ENCODE results near the gene NUCKS1. TPM values are rescaled to one million over a fixed set of nuclear protein-coding genes. Genes with fewer than 3 reads are reported as not detected.

Gene NUCKS1
- total RNA-seq, 1 experiment from 2014 or later: 205 TPM

- DNase-seq: peak in 1 of 2 experiments; percentile 35
- TF ChIP-seq CTCF (IDR thresholded peaks at IDR 0.05; ENCODE audit: insufficient read depth in 1 of 2, low read depth in 1 of 2, low read length in 1 of 2, severe bottlenecking in 1 of 2, unreplicated experiment in 1 of 2): no peak
- ChIA-PET POLR2A (interaction anchor here (0.5 kb wide), 1 partner anchor 737 kb away, joined by 4 read pairs; no protein-coding TSS in a partner anchor), CTCF (interaction anchor here (0.8 to 1.7 kb wide), 4 partner anchors 14 to 81 kb away, joined by 3 to 13 read pairs (median 6); no protein-coding TSS in a partner anchor)
- peak overlapping the region; percentile 39 for H3K27ac Mint-ChIP-seq (ENCODE audit: unreplicated experiment)
- H3K4me3 Mint-ChIP-seq (ENCODE audit: unreplicated experiment): no peak overlapping the region
- peaks cover 48% of the 10 kb centered on the region for H3K4me1 Mint-ChIP-seq (ENCODE audit: low read depth, unreplicated experiment)
- Histone ChIP-seq H3K27me3 (replicated peaks; ENCODE audit: control insufficient read depth, insufficient read depth, low read length) (no peaks in the 10 kb centered on the region), H3K9me3 (no peaks in the 10 kb centered on the region), H3K4me1 (peaks cover 62% of the 10 kb centered on the region), H3K4me3 (ENCODE audit: low read depth, low read length) (no peak overlapping the region), H3K36me3 (ENCODE audit: control insufficient read depth, insufficient read depth, low read length) (no peaks in the 10 kb centered on the region)
- intact Hi-C loops (cut with micrococcal nuclease; ENCODE audit: unreplicated experiment): loop anchor here (1.0 kb wide), 1 partner anchor 38 kb away; no protein-coding TSS in a partner anchor
- no peaks in the 10 kb centered on the region for H3K9me3 Mint-ChIP-seq (ENCODE audit: unreplicated experiment)
- no TSS peak for BruUV-seq (replicated peaks)
- H3K36me3 Mint-ChIP-seq (ENCODE audit: insufficient read depth, unreplicated experiment): peaks cover 4% of the 10 kb centered on the region
- H3K27me3 Mint-ChIP-seq (ENCODE audit: insufficient read depth, unreplicated experiment): no peaks in the 10 kb centered on the region
Measured at GRCh38 chr1:205672970-205673369, 77.0 kb downstream of the NUCKS1 start.

GRCh38 chr1:205672395-205672889, 77.5 kb downstream of the NUCKS1 start:
- POLR2A ChIA-PET: interaction anchor here (0.5 kb wide), 1 partner anchor 737 kb away, joined by 4 read pairs; no protein-coding TSS in a partner anchor
- H3K36me3 ChIP-seq (ENCODE audit: control insufficient read depth, insufficient read depth, low read length): no peaks in the 10 kb centered on the region
- no peak for TF ChIP-seq CTCF (IDR thresholded peaks at IDR 0.05; ENCODE audit: insufficient read depth in 1 of 2, low read depth in 1 of 2, low read length in 1 of 2, severe bottlenecking in 1 of 2, unreplicated experiment in 1 of 2)
- H3K9me3 Mint-ChIP-seq (ENCODE audit: unreplicated experiment): no peaks in the 10 kb centered on the region
- peaks cover 50% of the 10 kb centered on the region for H3K4me1 Mint-ChIP-seq (ENCODE audit: low read depth, unreplicated experiment)
- BruUV-seq (replicated peaks): no TSS peak
- peaks cover 4% of the 10 kb centered on the region for H3K36me3 Mint-ChIP-seq (ENCODE audit: insufficient read depth, unreplicated experiment)
- no peak overlapping the region for H3K4me3 ChIP-seq (ENCODE audit: low read depth, low read length)
- H3K27me3 Mint-ChIP-seq (ENCODE audit: insufficient read depth, unreplicated experiment): no peaks in the 10 kb centered on the region
- H3K4me1 ChIP-seq: peaks cover 62% of the 10 kb centered on the region
- intact Hi-C loops (cut with micrococcal nuclease; ENCODE audit: unreplicated experiment): loop anchor here (1.0 kb wide), 1 partner anchor 39 kb away; no protein-coding TSS in a partner anchor
- no peaks in the 10 kb centered on the region for H3K27me3 ChIP-seq (replicated peaks; ENCODE audit: control insufficient read depth, insufficient read depth, low read length)
- DNase-seq: no peak
- peak overlapping the region; percentile 72 for H3K4me3 Mint-ChIP-seq (ENCODE audit: unreplicated experiment)
- CTCF ChIA-PET: interaction anchor here (0.8 to 1.7 kb wide), 4 partner anchors 13 to 81 kb away, joined by 3 to 13 read pairs (median 6); no protein-coding TSS in a partner anchor
- peak overlapping the region; percentile 98 for H3K27ac Mint-ChIP-seq (ENCODE audit: unreplicated experiment)
- no peaks in the 10 kb centered on the region for H3K9me3 ChIP-seq

GRCh38 chr1:205670611-205671430, 79.2 kb downstream of the NUCKS1 start:
- Mint-ChIP-seq H3K36me3 (ENCODE audit: insufficient read depth, unreplicated experiment) (peaks cover 4% of the 10 kb centered on the region), H3K4me3 (ENCODE audit: unreplicated experiment) (peak overlapping the region; percentile 72), H3K27ac (ENCODE audit: unreplicated experiment) (no peak overlapping the region), H3K9me3 (ENCODE audit: unreplicated experiment) (no peaks in the 10 kb centered on the region), H3K27me3 (ENCODE audit: insufficient read depth, unreplicated experiment) (no peaks in the 10 kb centered on the region), H3K4me1 (ENCODE audit: low read depth, unreplicated experiment) (peaks cover 37% of the 10 kb centered on the region)
- peaks cover 58% of the 10 kb centered on the region for H3K4me1 ChIP-seq
- TF ChIP-seq CTCF (IDR thresholded peaks at IDR 0.05; ENCODE audit: insufficient read depth in 1 of 2, low read depth in 1 of 2, low read length in 1 of 2, severe bottlenecking in 1 of 2, unreplicated experiment in 1 of 2): no peak
- H3K4me3 ChIP-seq (ENCODE audit: low read depth, low read length): no peak overlapping the region
- no peaks in the 10 kb centered on the region for H3K9me3 ChIP-seq
- ChIA-PET POLR2A (no interaction called here), CTCF (interaction anchor here (0.8 to 3.5 kb wide), 2 partner anchors 12 to 13 kb away, joined by 12 to 15 read pairs; no protein-coding TSS in a partner anchor)
- H3K27me3 ChIP-seq (replicated peaks; ENCODE audit: control insufficient read depth, insufficient read depth, low read length): no peaks in the 10 kb centered on the region
- no TSS peak for BruUV-seq (replicated peaks)
- DNase-seq: peak in 1 of 2 experiments; percentile 37
- intact Hi-C loops (cut with micrococcal nuclease; ENCODE audit: unreplicated experiment): no loop called here
- H3K36me3 ChIP-seq (ENCODE audit: control insufficient read depth, insufficient read depth, low read length): no peaks in the 10 kb centered on the region
